ENCODE data around the gene CYP26A1.

The CYP26A1 gene

DNA sequence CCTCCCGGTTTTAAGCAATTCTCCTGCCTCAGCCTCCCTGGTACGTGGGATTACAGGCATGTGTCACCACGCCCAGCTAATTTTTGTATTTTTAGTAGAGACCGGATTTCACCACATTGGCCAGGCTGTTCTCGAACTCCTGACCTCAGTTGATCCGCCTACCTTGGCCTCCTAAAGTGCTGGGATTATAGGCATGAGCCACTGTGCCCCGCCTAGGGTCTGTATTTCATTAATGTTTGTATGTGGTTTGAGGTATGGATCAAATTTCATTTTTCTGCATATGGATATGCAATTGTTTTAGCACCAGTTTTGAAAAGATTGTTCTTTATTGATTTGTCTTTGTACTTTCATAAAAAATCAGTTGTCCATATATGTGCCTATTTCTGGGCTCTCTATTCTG, 26.0 kb downstream of the CYP26A1 start:
- TF ChIP-seq, protein P1, sequence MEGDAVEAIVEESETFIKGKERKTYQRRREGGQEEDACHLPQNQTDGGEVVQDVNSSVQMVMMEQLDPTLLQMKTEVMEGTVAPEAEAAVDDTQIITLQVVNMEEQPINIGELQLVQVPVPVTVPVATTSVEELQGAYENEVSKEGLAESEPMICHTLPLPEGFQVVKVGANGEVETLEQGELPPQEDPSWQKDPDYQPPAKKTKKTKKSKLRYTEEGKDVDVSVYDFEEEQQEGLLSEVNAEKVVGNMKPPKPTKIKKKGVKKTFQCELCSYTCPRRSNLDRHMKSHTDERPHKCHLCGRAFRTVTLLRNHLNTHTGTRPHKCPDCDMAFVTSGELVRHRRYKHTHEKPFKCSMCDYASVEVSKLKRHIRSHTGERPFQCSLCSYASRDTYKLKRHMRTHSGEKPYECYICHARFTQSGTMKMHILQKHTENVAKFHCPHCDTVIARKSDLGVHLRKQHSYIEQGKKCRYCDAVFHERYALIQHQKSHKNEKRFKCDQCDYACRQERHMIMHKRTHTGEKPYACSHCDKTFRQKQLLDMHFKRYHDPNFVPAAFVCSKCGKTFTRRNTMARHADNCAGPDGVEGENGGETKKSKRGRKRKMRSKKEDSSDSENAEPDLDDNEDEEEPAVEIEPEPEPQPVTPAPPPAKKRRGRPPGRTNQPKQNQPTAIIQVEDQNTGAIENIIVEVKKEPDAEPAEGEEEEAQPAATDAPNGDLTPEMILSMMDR (IDR thresholded peaks at IDR 0.05) = no peak

DNA sequence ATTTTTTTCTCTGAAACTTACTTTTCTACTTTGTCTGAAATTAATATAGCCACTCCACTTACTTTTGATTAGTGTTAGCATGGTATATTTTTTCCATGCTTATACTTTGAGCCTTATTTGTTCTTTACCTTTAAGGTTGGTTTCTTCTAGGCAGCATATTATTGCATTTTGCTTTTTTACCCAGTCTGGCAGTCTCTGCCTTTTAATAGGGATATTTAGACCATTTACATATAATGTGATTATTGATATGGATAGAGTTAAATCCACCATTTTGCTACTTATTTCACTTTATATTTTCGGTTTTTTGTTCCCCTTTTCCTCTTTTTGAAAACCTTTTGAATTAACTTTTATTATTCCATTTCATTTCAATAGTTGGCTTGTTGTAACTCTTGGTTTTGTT, 30.3 kb downstream of the CYP26A1 start:
- TF ChIP-seq, protein P1 (IDR thresholded peaks at IDR 0.05) = no peak

- TF ChIP-seq, protein P1 (IDR thresholded peaks at IDR 0.05) = no peak
Observed at GRCh38 chr10:93106631-93107072, 33.0 kb downstream of the CYP26A1 start.

GRCh38 chr10:93110472-93111146, 36.9 kb downstream of the CYP26A1 start:
- TF ChIP-seq, protein P1 (IDR thresholded peaks at IDR 0.05) = no peak

DNA sequence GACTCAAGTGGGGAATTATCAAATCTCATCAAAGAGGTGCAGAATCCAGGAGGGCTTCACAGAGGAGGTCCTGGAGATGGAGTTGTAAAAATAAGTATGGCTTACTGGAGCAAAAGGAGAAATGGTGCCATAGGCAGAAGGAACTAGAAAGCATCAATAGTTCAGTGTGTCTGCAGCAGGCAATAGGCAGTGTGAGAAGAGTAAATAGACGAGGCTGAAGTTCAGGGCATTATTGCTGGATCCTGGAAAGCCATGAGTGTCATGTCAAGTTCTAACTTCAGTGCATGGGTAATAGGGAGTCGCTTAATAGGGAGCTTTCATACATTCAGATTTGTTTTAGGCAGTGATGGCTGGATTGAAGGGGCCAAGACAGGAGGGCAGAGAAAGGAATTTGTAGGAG, 39.3 kb downstream of the CYP26A1 start:
- TF ChIP-seq, protein P1 (IDR thresholded peaks at IDR 0.05) = no peak

GRCh38 chr10:93115661-93116383, 42.1 kb downstream of the CYP26A1 start:
- TF ChIP-seq, protein P1 (IDR thresholded peaks at IDR 0.05) = peak; percentile 58

GRCh38 chr10:93121311-93121710, 47.6 kb downstream of the CYP26A1 start:
- TF ChIP-seq, protein P1 (IDR thresholded peaks at IDR 0.05) = no peak
